HG03571 (cell line): Measurements from ENCODE around the gene SLC16A12.

ENCODE experiments used
- ATAC-seq: cut with Tn5 transposase; IDR thresholded peaks from one replicate; pipeline ENCODE4 v1.9.1; 2021; ENCODE audit not compliant: unreplicated experiment

SLC16A12 gene

DNA sequence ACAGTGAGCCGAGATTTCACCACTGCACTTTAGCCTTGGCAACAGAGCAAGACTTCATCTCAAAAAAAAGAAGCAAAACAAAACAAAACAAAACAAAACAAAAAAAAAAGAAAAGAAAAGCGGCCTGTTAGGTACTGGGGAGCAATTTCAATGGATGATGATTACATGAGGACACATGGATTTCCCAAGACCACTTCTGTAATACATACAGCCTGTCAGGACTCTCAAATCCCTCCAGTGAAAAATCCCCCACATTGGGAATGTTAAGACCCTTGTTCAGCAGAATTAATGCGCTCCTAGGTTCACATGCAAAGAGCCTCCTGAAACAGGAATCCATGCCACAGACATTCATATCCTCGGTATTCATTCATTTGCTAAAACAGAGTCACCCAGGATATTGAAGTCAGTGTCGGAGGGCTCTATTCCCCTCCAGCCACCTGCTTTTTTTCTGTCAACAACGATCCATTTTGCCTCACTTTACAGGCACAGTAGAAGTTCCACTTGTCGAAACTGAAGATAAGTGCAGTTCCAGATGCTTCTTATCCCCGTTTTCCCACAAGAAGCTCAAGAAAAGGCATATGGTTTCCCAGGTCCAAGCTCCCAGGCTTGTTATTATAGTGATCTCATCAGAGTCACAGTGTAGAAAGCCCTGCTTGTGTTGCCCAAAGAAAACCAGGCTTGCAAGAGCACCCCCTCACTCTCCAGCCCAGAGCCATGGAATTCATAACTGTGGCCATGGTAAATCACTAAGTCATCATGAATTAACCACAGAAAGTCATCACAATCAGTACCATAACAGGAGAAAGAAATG, 20.2 kb downstream of the SLC16A12 start:
- no peak for ATAC-seq

DNA sequence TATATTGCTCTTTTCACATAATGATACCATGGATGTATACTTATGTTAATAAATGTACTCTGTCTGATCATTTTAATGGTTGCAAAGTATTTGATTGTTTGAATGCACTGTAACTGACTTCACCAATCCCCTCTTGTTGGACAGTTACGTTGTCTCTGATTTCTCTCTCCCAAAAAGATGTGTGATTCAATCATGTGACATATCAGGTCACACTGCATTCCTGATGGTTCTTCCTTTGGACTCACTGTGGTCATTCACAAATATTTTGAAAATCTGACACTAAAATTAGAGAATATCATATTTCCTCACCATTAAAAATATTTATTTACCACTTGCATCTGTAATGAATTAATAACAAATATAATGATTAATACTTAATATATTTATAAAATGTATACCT, 22.2 kb downstream of the SLC16A12 start:
- no peak for ATAC-seq

DNA sequence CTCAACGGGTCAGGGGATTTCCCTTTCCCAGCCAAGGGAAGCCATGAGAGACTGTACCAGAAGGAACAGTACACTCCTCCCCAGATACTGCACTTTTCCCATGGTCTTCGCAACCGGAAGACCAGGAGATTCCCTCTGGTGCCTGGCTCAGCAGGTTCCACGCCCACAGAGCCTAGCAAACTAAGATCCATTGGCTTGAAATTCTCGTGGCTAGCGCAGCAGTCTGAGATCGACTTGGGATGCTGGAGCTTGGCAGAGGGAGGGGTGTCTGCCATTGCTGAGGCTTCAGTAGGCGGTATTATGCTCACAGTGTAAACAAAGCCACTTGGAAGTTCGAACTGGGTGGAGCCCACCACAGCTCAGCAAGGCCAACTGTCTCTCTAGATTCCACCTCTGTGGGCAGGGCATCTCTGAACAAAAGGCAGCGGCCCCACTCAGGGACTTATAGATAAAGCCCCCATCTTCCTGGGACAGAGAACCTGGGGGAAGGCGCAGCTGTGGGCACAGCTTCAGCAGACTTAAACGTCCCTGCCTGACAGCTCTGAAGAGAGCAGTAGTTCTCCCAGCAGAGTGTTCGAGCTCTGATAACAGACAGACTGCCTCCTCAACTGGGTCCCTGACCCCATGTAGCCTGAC, 29.6 kb downstream of the SLC16A12 start:
- ATAC-seq: no peak

DNA sequence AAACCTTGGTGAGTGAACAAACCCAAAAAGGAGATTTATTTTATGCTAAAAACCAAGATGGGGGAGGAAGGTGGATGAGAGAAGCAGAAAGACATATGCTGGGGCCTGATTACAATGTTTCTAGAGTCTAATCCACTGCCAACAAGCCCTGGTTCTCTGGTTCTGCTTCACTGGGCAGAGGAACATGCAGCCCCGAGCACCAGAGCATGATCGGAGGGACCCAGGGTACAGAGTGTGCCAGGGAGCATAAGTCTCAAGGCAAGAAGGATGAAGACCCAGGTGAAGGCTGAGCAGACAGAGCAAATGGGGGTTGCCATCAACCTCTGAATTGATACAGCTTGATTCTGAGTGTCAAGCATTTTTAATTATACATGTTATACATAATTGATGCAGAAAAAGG, 30.7 kb downstream of the SLC16A12 start:
- ATAC-seq: no peak

DNA sequence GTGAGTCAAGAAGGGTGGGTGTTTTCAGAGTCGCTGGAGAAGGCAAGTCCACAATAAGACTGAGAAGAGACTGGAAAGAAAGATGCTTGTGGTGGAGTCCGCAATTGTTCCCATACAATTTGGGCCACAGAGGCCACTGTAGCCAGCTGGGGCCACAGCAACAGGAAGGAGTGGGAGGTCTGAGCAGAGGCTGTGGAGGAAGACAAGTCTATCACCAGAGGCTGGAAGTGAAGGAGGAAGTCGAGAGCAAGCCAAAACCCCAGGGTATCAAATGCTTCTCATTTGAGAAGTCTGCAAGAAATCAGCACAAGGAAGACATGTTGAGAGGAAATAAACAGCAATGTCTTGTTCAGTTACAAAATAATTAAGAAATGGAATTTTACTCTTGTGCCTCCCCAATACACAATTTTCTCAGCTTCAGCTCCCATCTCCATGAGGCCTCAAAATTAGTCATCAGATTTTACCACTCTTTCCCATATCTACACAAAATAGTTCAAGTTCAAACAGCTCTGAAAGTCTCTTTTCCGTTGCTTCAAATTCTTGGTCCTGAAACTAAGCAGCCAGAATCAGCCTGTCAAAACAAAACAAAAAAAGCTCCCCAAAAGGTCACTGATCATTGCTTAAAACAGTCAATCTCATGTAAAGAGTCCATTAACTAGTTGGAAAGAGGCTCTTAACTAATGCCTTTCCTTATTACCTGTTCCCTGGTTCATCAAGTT, 31.6 kb downstream of the SLC16A12 start:
- ATAC-seq: no peak

DNA sequence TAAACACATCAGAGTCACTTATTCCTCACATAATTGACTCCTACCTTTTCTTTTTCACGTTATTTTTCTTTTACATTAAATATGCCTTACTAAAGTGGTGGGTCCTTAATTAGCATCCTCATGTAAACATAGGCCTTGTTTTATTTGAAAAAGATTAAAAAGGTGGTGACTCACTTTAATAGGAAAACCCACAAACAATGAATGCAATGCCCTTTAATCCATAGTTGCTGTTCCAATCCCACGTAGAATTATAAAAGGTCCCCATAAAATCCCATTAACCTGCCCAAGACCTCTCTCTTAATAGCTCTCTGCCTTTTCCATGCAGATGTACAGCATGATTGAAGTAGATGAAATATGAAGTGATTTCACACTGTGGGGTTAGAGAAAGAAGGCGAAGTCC, 32.2 kb downstream of the SLC16A12 start:
- no peak for ATAC-seq

DNA sequence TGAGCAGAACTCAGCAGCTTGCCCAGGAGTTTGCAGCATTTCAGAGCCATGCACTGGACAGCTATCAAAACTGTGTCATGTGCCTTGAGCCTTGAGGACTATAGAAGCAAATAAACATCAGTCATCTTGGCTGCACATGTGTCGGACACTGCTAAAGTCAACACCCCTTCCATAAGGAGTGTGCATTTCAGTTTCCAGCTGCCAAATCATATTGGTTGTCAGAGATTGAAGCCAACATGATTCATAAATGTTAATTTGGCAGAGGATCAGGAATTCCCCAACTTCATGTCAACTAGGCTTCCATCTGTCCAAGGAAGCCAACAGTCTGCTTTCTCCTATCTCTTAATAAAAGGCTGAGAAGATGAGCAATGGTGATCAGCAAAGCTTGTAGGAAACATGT, 32.8 kb downstream of the SLC16A12 start:
- no peak for ATAC-seq

DNA sequence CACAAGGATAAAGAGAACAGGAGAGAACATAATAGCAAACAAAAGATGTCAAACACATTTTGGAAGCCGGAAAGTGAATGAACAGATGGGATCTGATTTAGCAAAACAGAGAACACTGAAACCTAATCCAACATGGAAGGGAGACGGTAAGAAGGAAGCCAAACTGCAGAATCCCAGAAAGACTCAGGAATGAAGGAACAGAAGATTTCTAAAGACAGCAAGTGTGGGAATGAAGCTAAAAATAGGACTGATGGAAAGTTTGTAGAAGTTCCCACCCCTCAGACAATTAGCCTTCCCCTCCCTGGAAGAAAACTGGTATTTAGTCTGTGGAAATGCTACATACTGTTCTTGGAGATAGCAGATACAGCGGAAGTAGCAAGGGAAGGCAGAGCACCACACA, 40.8 kb downstream of the SLC16A12 start:
- no peak for ATAC-seq

DNA sequence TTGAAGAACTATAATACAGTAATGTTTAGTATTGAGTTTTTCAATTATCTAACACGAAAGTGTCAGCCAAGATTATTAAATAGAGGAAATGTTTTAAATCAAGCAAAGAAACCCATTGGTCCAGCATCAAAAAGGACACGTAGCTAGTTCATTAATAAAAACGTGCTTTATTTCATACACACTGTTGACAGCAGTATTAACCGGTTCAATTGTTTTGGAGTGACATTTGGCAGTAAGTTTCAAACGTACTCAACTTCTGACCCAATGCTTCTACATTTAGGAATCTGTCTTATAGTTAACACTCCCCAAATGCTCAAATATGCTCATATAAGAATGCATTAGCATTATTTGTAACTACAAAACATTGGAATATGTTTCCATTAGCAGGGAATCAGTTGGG, 41.3 kb downstream of the SLC16A12 start:
- ATAC-seq: no peak

DNA sequence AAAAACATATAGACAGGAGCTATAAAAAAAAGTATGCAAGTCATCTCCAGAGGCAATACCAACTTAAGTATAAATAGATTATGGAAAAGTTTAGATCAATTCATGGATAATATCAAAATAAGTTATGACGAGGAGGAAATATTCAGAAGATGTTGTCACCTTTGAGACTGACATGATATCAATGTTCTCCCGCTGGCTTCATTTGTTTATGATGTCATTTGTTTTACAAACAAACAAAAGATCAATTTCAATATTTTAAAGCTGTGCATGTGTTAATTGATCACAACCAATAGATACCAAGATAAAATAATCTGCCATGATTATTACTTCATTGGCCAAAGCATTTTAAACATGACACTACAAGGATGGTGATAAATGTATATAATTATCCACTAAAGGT, 43.5 kb downstream of the SLC16A12 start:
- no peak for ATAC-seq

DNA sequence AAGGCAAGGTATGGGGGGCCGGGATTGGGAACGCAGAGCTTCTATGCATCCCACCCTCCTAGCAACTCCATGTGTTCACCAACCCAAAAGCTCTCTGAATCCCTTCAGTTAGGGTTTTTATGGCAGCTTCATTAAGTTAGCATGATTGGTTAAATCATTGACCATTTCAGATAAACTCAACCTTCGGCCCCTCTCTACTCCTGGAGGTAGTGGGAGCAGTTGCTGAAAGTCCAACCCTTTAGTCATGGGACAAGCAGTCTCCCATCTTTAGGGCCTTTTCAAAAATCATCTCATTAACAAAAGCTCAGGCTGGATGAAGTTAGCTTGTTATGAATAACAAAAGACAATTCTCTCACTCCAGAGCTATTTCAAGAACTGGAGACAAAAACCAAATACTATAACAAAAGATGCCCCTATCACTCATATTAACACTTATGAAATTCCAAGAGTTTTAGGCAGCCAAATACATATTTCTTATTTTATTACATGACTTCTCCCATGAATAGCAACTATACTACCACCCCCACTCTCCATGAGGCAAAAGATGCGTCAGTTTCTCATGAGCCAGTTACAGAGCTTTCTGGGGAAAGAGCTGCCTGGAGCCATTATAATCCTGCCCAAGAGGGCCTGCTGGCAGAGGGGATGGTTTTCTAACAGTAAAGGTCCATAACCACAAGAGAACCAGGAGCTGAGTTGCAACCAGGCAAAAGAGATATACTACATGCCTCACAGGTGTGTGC, 44.6 kb downstream of the SLC16A12 start:
- ATAC-seq: no peak

DNA sequence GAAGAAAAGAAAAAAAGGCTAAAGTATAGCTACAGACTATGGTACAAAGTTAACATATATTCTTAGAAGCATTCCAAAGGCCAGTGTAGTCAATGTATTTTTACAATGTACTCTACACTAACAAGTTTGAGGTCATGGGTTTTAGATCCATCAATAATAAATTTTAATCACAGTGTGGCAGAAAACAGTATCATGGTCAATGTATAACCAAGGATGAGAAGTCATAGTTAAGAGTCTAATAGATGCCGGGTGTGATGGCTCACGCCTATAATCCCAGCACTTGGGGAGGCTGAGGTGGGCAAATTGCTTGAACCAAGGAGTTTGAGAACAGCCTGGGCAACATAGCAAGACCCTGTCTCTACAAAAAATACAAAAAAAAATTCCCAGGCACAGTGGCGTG, 53.1 kb downstream of the SLC16A12 start:
- ATAC-seq: no peak

DNA sequence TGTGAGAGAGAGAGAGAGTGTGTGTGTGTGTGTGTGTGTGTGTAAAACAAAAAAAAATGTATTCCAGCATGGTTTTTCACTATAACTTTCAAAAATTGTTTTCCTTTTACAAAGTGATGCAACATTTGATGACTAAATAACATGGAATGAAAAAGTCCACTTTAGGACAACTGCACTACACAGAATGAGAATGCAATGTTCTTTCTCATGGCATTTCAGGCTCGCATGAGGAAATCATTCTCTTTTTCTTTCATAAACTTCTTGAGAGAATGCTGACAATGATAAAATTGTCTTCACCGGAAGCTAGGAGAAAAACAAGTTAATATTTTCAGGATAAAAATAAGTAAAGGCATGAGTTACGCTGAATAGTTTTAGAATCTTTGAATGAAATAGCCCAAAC, 53.7 kb downstream of the SLC16A12 start:
- no peak for ATAC-seq

DNA sequence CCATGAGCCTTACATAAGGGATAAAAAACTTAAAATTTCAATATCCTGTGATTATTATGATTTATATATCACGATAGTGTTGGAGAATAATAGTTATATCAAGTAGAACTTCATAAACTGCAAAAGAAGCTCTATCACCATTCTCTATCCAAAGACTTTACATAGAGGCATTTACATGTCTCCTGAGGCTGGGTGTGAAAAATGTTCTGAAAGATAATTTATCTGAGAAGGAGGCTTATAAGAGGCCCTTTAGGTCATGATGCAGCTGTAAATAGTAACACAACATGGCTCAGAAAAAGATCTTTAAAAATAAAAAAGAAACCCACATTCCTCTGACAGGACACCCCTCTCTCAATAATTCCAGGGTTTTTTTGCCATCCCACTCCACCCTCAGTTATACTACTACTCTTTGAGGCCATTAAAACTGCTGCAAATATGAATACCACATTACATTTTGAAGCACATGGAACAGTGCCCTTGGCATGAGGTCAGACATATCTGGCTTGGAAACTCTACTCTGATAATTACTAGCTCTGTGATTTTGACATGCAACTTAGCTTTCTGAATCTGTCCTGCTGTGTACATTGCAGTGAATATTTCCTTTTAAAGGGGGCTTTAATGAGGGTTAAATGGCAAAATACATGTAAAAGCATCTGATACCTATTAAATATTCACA, 55.5 kb downstream of the SLC16A12 start:
- ATAC-seq: no peak

DNA sequence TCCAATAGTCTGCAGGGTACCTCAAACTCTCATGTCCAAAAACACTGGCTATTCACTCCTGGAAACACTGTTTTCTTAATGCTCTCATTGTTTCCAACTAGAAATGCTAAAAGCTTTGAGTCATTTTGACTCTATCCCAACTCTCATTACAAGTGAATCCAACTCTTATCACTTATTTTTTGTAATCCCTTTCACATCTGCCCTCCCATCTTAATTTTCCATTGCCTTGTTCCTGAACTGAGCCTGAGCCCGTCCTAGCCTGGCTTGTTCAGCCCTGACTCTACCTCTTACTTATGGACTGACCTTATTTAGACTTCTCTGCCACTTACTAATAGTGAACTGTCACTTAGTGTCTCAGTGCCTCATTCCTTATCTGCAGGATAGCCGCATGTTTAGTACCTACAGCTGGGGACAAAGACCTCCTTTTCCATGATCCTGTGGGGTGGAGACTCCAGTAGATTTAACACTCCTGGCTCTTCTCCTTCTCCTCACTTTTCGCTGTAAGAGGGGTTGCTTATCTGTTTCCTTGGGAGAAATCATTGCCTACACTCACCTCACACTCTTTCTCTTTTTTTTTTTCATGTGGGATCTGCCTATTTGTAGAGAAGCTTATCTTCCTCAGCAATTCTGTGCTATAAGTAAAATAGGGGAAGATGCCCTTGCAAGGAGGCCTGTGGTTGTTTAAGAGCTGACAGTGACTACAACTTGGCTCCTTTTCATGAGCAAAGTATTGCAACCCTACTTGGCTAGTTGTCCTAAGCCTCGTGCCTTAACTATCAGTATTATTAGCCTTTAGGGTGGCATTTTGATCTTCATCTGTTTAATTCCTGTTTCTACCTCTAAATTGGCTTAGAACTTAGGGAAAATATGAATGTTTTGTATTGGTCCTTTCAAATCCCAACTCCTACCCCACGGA, 56.4 kb downstream of the SLC16A12 start:
- no peak for ATAC-seq

DNA sequence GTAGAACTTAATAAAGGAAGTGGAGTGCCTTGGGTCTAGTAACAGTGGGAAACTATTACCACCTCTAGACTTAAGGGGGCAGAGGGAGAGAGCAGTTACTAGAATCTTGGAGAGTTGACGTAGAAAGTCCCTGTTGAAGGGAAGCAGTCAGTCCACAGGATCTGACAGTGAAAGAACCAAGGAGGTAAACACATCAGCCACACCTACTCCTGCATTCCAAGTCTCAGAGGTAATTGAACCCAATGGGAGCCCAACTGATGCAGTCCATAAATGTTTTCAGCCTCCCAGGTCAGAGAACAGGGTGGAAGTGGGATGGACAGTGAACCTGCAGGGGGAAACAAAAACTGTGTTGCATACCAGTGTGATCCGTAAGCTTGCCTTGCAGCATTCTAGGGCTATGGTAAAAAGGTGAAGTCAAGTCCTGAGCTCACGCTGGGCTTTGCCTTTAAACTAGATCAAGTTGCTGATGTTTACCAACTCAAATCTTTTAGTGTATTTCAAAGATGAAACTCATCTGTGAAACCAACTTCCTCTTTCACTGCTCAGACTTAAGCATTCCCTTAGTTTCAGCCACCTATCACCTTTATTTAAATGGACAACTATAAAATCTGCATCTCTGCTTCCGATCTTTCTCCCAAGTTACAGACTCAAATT, 57.2 kb downstream of the SLC16A12 start:
- no peak for ATAC-seq

DNA sequence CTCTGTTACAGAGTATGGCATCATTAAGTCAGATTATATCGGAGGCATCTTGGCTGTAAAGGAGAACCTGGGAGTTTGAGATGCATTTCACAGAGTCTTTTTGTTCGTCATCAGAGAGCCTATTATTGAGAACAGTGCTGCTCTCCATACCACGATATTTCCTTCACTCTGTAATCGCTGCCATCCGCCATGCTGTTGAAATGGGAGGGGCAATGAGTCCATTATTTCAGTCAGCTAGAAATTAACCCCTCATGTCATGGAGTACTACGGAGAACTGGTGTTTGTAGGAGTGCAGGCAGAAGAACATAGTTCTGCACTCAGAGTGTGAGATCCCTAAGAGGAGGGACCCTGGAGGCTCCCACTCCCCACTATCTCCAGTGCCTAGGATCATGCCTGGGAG, 59.2 kb downstream of the SLC16A12 start:
- ATAC-seq: no peak

DNA sequence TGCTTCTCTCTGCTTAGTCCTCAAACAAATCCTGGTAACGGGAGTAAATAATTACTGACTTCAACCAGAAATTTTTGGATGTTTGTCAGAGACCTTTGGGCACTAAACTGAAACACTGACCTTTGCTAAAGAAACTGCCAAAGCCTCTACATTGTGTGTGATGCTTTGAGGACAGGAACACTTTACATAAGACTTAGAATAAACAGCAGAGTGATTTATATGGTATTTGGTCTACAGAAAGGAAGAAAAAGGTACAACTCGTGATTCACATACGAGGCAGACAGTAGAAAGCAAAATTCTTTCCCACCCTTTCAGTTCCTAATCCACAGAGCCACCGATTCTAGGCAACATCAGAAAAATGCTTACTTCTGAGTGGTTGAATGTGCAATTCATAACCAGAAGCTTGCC, 59.8 kb downstream of the SLC16A12 start:
- no peak for ATAC-seq

DNA sequence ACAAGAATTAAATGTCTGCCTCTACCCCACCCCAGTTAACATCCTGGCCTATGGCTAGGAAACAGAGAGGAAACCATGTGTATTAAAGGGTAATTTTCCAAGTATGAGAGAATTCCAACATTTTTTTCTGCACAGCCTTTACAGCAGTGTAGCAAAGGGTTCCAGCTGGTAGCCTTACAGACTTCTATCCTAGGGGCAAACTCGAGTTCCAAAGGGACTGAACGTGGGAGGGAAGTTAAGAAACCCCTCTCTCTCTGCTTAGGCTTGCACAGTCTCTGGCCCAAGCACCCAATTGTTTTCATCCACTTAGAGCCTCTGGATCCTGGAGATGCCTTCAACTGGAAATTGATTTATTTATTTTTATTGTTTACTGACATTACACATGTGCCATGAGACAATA, 60.3 kb downstream of the SLC16A12 start:
- no peak for ATAC-seq
